ENCODE data around the gene QRFPR. TPM values are rescaled to one million over a fixed set of nuclear protein-coding genes. Genes with fewer than 3 reads are reported as not detected.

Gene QRFPR
- total and polyA plus RNA-seq, 9 donors: 1.0 to 3.2 (median 2.2) TPM

- Histone ChIP-seq H3K27me3 (ENCODE audit: control insufficient read depth, insufficient read depth, low read length) (no peaks in the 10 kb centered on the region), H3K9me3 (replicated peaks; ENCODE audit: control insufficient read depth, low read depth, low read length) (no peaks in the 10 kb centered on the region), H3K4me1 (ENCODE audit: control insufficient read depth, insufficient read depth, low read length) (no peaks in the 10 kb centered on the region), H3K4me3 (ENCODE audit: low read length) (no peak overlapping the region), H3K27ac (ENCODE audit: low read length) (no peak overlapping the region), H3K36me3 (ENCODE audit: control insufficient read depth, insufficient read depth, low read length) (no peaks in the 10 kb centered on the region)
- no peak for DNase-seq
- no CpG with 5 or more reads among the region's 1 CpG for WGBS (ENCODE audit: insufficient coverage)
Measured at GRCh38 chr4:121344098-121344497, 36.7 kb downstream of the QRFPR start.

- 64% methylated on average over 1 of the region's 2 CpGs for WGBS (ENCODE audit: insufficient coverage)
- H3K27me3 ChIP-seq (ENCODE audit: control insufficient read depth, insufficient read depth, low read length): no peaks in the 10 kb centered on the region
Measured at GRCh38 chr4:121340247-121340646, 40.6 kb downstream of the QRFPR start.

GRCh38 chr4:121339824-121340223, 41.0 kb downstream of the QRFPR start:
- no peak overlapping the region for H3K27ac ChIP-seq (ENCODE audit: low read length)
- H3K27me3 ChIP-seq (ENCODE audit: control insufficient read depth, insufficient read depth, low read length): no peaks in the 10 kb centered on the region
- H3K36me3 ChIP-seq (ENCODE audit: control insufficient read depth, insufficient read depth, low read length): no peaks in the 10 kb centered on the region
- WGBS (ENCODE audit: insufficient coverage): no CpG with 5 or more reads among the region's 2 CpGs
- no peak overlapping the region for H3K4me3 ChIP-seq (ENCODE audit: low read length)
- no peaks in the 10 kb centered on the region for H3K9me3 ChIP-seq (replicated peaks; ENCODE audit: control insufficient read depth, low read depth, low read length)
- no peaks in the 10 kb centered on the region for H3K4me1 ChIP-seq (ENCODE audit: control insufficient read depth, insufficient read depth, low read length)
- DNase-seq: no peak

More at GRCh38 chr4:121340247-121340646, 40.6 kb downstream of the QRFPR start:
- Histone ChIP-seq H3K27ac (ENCODE audit: low read length) (no peak overlapping the region), H3K4me3 (ENCODE audit: low read length) (no peak overlapping the region), H3K4me1 (ENCODE audit: control insufficient read depth, insufficient read depth, low read length) (no peaks in the 10 kb centered on the region), H3K9me3 (replicated peaks; ENCODE audit: control insufficient read depth, low read depth, low read length) (no peaks in the 10 kb centered on the region), H3K36me3 (ENCODE audit: control insufficient read depth, insufficient read depth, low read length) (no peaks in the 10 kb centered on the region)
- DNase-seq: no peak

- no CpG with 5 or more reads among the region's 2 CpGs for WGBS (ENCODE audit: insufficient coverage)
- Histone ChIP-seq H3K27ac (ENCODE audit: low read length) (no peak overlapping the region), H3K9me3 (replicated peaks; ENCODE audit: control insufficient read depth, low read depth, low read length) (no peaks in the 10 kb centered on the region), H3K27me3 (ENCODE audit: control insufficient read depth, insufficient read depth, low read length) (no peaks in the 10 kb centered on the region), H3K4me1 (ENCODE audit: control insufficient read depth, insufficient read depth, low read length) (no peaks in the 10 kb centered on the region), H3K4me3 (ENCODE audit: low read length) (no peak overlapping the region), H3K36me3 (ENCODE audit: control insufficient read depth, insufficient read depth, low read length) (no peaks in the 10 kb centered on the region)
- DNase-seq: no peak
Measured at GRCh38 chr4:121339307-121339706, 41.5 kb downstream of the QRFPR start.

- Histone ChIP-seq H3K27me3 (ENCODE audit: control insufficient read depth, insufficient read depth, low read length) (no peaks in the 10 kb centered on the region), H3K4me3 (ENCODE audit: low read length) (no peak overlapping the region), H3K4me1 (ENCODE audit: control insufficient read depth, insufficient read depth, low read length) (no peaks in the 10 kb centered on the region), H3K27ac (ENCODE audit: low read length) (no peak overlapping the region), H3K36me3 (ENCODE audit: control insufficient read depth, insufficient read depth, low read length) (no peaks in the 10 kb centered on the region), H3K9me3 (replicated peaks; ENCODE audit: control insufficient read depth, low read depth, low read length) (no peaks in the 10 kb centered on the region)
- WGBS (ENCODE audit: insufficient coverage): no CpG with 5 or more reads among the region's 7 CpGs
- DNase-seq: no peak
Measured at GRCh38 chr4:121338518-121338917, 42.3 kb downstream of the QRFPR start.

GRCh38 chr4:121336706-121337105, 44.1 kb downstream of the QRFPR start:
- WGBS (ENCODE audit: insufficient coverage): 80% methylated on average over 1 of the region's 2 CpGs
- Histone ChIP-seq H3K4me3 (ENCODE audit: low read length) (no peak overlapping the region), H3K36me3 (ENCODE audit: control insufficient read depth, insufficient read depth, low read length) (no peaks in the 10 kb centered on the region), H3K4me1 (ENCODE audit: control insufficient read depth, insufficient read depth, low read length) (no peaks in the 10 kb centered on the region), H3K27me3 (ENCODE audit: control insufficient read depth, insufficient read depth, low read length) (no peaks in the 10 kb centered on the region), H3K9me3 (replicated peaks; ENCODE audit: control insufficient read depth, low read depth, low read length) (no peaks in the 10 kb centered on the region), H3K27ac (ENCODE audit: low read length) (no peak overlapping the region)
- DNase-seq: no peak

GRCh38 chr4:121330180-121330665, 50.6 kb downstream of the QRFPR start:
- H3K36me3 ChIP-seq (ENCODE audit: control insufficient read depth, insufficient read depth, low read length): no peaks in the 10 kb centered on the region
- DNase-seq: no peak
- WGBS (ENCODE audit: insufficient coverage): no CpG with 5 or more reads among the region's 4 CpGs

GRCh38 chr4:121326597-121326996, 54.2 kb downstream of the QRFPR start:
- no peaks in the 10 kb centered on the region for H3K4me1 ChIP-seq (ENCODE audit: control insufficient read depth, insufficient read depth, low read length)
- WGBS (ENCODE audit: insufficient coverage): no CpG with 5 or more reads among the region's 1 CpG
- H3K27ac ChIP-seq (ENCODE audit: low read length): no peak overlapping the region
- no peak overlapping the region for H3K4me3 ChIP-seq (ENCODE audit: low read length)
- no peak for DNase-seq
- H3K27me3 ChIP-seq (ENCODE audit: control insufficient read depth, insufficient read depth, low read length): no peaks in the 10 kb centered on the region
- H3K9me3 ChIP-seq (replicated peaks; ENCODE audit: control insufficient read depth, low read depth, low read length): no peaks in the 10 kb centered on the region
- H3K36me3 ChIP-seq (ENCODE audit: control insufficient read depth, insufficient read depth, low read length): no peaks in the 10 kb centered on the region

More at GRCh38 chr4:121330180-121330665, 50.6 kb downstream of the QRFPR start:
- Histone ChIP-seq H3K27ac (ENCODE audit: low read length) (no peak overlapping the region), H3K4me1 (ENCODE audit: control insufficient read depth, insufficient read depth, low read length) (no peaks in the 10 kb centered on the region), H3K4me3 (ENCODE audit: low read length) (no peak overlapping the region), H3K9me3 (replicated peaks; ENCODE audit: control insufficient read depth, low read depth, low read length) (no peaks in the 10 kb centered on the region), H3K27me3 (ENCODE audit: control insufficient read depth, insufficient read depth, low read length) (no peaks in the 10 kb centered on the region)

GRCh38 chr4:121324331-121324730, 56.5 kb downstream of the QRFPR start:
- DNase-seq: no peak
- H3K27me3 ChIP-seq (ENCODE audit: control insufficient read depth, insufficient read depth, low read length): no peaks in the 10 kb centered on the region
- no peak overlapping the region for H3K27ac ChIP-seq (ENCODE audit: low read length)
- WGBS (ENCODE audit: insufficient coverage): no CpG with 5 or more reads among the region's 3 CpGs
- H3K36me3 ChIP-seq (ENCODE audit: control insufficient read depth, insufficient read depth, low read length): no peaks in the 10 kb centered on the region
- no peaks in the 10 kb centered on the region for H3K9me3 ChIP-seq (replicated peaks; ENCODE audit: control insufficient read depth, low read depth, low read length)
- H3K4me3 ChIP-seq (ENCODE audit: low read length): no peak overlapping the region
- H3K4me1 ChIP-seq (ENCODE audit: control insufficient read depth, insufficient read depth, low read length): no peaks in the 10 kb centered on the region

GRCh38 chr4:121321466-121321865, 59.4 kb downstream of the QRFPR start:
- Histone ChIP-seq H3K27ac (ENCODE audit: low read length) (no peak overlapping the region), H3K27me3 (ENCODE audit: control insufficient read depth, insufficient read depth, low read length) (no peaks in the 10 kb centered on the region), H3K36me3 (ENCODE audit: control insufficient read depth, insufficient read depth, low read length) (no peaks in the 10 kb centered on the region), H3K4me3 (ENCODE audit: low read length) (no peak overlapping the region), H3K9me3 (replicated peaks; ENCODE audit: control insufficient read depth, low read depth, low read length) (no peaks in the 10 kb centered on the region), H3K4me1 (ENCODE audit: control insufficient read depth, insufficient read depth, low read length) (no peaks in the 10 kb centered on the region)
- whole genome bisulfite sequencing (ENCODE audit: insufficient coverage): no CpG with 5 or more reads among the region's 3 CpGs
- DNase-seq: no peak

- Histone ChIP-seq H3K4me3 (ENCODE audit: low read length) (no peak overlapping the region), H3K27ac (ENCODE audit: low read length) (no peak overlapping the region), H3K27me3 (ENCODE audit: control insufficient read depth, insufficient read depth, low read length) (no peaks in the 10 kb centered on the region), H3K4me1 (ENCODE audit: control insufficient read depth, insufficient read depth, low read length) (no peaks in the 10 kb centered on the region), H3K36me3 (ENCODE audit: control insufficient read depth, insufficient read depth, low read length) (no peaks in the 10 kb centered on the region), H3K9me3 (replicated peaks; ENCODE audit: control insufficient read depth, low read depth, low read length) (no peaks in the 10 kb centered on the region)
- no CpG with 5 or more reads among the region's 2 CpGs for WGBS (ENCODE audit: insufficient coverage)
- no peak for DNase-seq
Measured at GRCh38 chr4:121316091-121316490, 64.7 kb downstream of the QRFPR start.

Measured in muscle of leg (tissue), 11 donors.